ENCODE data around the gene GLIS1.

GLIS1 gene

DNA sequence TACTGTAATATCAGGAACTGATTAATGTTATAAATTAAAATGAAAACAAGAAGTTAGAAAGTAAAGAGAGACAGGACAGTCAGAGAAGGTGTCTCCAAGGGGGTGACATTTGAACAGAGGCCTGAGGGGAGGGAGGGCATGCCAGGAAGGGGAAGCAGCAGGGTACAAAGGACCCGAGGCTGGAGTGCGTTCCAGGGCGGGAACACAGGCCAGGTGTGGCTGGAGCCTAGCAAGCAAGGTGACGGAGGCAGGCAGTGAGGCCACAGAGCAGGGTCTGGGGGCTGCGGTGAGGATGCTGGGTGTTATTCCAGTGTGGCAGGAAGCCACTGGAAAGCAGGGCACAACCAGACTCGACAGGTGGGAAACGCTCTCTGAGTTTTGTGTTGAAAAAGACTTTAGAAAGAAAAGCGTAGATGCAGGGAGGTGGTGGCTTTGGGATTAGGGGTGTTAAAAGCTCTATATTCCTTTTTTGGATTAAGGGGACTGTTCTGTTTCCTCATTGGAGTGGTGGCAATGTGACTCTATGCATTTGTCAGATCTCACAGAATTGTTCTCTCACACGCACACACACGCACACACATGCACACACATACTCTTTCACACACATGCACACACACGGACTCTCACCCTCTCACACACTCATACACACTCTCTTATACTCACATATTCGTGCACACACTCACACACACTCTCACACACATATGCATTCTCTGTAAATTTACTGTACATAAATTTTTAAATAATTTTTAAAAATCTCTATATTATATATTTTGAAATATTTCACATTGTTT lies 124.5 kb downstream of the GLIS1 start:
- no peak for DNase-seq

DNA sequence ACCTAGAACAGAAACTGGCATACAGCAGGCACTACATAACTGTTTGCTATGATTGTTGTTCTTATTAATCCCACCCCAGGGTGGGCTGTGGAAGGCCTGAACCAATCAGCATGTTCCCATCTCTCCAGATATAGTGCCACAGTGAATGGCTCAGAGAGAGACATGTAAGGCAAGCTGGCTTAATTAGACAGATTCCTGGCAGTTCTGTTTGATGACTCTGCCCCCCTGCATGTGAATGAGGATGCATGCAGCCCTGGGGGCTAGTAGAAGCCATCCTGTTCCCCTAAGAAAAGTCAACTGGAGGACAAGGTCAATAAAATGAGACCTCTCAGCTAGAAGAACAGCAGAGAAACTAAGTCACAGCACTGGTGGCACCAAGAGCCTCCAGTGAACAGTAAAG lies 130.3 kb downstream of the GLIS1 start:
- DNase-seq = no peak

DNA sequence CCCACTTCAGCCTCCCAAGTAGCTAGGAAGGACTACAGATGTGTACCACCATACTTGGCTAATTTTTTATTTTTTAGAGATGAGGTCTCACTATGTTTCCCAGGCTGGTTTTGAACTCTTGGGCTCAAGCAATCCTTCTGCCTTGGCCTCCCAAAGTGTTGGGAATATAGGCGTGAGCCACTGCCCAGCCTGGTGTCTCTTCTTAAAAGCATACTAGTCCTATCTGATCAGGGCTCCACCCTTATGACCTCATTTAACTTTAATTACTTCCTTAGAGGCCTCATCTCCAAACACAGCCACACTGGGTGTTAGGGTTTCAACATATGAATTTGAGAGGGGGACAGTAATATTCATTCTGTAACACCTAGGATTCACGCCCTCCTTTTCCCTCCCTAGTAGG lies 130.9 kb downstream of the GLIS1 start:
- DNase-seq = no peak

DNA sequence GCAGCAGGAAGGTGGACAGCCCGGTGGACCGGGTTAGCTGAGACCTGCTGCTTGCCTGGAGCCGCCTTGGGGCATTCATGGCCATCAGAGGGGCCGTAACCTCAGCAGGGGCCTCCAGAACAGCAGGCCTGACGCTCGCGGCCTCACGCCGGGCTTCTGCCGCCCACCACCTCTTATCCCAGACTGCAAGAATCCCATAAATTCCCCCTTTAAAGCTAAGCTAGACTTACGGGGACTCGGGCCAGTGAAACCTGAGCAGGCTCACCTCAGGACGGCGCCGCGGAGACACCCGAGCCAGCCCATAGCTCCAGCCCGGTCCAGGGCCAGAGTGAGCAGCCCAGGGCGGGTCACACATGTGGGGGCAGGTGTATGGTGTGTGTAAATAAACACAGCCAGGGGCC lies 132.3 kb downstream of the GLIS1 start:
- DNase-seq = no peak

DNA sequence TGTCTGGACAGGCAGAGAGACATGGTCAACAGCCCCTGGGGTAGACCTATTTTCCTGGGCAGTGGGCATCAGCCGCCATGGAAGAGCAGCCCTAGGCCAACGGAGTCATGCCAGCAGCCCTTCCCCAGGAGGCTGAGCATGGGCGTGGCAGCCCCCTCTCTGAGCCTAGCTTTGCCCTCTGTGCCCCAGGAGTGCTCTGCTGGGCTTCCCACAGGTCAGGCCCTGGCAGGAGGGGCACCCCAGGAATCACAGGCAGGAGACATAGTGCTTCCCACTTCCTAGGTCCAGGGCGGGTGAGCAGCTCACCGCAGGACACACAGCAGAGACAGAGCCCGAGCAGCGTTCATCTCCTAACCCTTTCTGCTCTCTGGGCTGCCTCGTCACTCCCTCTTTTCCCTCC lies 132.8 kb downstream of the GLIS1 start:
- DNase-seq = no peak

DNA sequence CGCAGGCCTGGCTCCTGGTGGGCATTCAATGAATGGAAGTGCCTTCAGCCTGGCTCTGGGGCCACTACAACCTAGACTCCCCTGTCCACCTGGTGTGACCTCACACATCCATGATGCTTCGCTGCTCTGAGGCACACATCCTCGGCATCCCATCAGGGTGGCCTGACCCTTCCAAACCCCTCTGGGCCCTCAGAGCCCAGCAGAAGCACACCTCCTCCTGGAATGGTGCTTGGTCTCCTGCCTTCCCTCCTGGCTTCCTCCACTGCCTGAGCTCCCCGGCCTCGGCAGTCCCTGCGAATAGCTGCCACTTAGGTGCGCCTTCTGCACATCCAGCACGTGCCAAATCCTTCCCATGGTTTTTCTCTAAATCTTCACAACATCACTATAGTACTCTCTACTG lies 133.8 kb downstream of the GLIS1 start:
- no peak for DNase-seq

DNA sequence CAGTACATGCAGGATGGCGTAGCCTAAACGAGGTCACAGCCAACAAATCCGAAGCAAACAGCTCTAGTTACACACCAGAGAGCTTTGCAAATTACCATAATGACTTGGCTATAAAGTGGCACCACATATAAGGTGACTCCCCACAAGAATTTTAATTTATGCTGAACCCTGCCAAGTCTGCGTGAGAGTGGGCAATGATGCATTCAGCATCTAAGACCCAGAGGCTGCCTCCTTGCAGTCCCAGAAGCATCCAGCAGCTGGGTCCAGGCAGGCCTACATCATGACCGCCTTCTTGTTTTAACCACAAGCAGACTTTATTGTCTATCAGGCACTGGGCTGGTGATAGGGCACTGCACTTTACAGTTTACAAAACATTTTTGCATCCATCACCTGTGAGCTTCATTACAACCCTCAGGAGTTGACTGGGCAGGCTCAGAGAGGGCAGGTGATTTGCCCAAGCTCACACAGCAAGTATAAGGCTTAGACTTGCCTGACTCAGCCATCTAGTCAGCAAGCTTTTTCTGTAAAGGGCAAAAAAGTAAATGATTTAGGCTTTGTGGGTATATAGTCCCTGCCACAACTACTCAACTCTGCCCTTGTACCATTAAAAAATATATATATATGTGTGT lies 134.6 kb downstream of the GLIS1 start:
- DNase-seq = no peak

DNA sequence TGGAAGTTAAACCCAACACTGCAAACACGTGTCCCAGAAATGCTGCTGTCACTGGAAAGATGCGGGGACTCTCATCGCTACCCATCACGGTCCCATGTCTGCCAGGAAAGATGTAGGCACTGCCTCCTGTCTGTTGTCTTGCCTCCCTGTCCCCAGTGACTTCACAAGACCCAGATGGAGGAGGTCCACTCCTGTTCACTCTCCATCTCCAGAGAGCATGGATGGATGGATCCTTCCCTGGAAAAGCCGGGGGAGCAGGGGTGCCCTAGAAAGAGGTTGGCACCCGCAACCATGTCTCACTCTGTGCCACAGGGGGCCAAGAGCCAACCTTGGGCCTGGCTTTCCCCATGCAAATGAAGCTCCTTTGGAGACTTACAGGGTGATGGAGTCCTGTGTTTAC lies 135.5 kb downstream of the GLIS1 start:
- DNase-seq = no peak

DNA sequence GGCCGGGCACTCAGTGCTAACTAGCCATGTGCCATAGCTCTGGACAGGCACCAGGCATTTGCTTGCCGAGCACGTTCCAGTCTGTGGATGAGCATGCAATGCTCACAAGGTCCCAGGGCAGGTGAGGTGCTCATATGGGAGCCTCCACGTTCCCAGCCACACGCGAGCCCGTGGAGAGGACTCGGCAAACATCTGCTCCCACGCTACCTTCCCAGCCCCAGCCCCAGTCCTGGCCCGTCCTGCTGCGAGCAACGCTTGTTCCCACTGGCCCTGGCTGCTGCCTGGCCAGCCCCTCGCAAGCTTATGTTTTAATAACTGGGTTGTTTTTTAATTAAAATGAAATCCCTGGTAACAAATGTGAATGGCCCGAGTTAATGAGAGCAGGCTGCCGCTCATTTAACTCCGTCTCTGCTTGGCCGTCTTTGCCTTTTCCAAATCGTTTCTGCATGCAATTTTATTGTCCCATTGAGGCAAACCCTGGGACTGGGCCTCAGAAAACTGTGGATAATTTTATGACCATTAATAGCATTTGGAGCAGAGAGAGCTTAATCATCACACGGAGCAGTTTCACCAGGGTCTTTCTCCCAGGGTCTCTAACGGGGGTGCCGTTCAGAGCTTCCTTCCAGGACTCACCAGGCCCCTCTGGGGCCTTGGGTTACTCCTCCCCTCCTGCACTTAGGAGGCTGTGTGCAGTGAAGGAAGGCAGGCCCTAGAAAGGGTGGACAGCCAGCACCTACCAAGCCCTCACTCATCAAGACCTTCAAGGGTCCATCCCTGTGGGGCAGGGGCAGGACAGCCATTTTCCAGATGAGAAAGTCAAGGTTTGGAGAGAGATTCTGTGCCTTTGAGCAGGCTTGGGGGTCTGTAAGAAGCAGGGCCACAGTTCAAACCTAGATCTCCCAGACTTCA lies 136.8 kb downstream of the GLIS1 start:
- DNase-seq = no peak

DNA sequence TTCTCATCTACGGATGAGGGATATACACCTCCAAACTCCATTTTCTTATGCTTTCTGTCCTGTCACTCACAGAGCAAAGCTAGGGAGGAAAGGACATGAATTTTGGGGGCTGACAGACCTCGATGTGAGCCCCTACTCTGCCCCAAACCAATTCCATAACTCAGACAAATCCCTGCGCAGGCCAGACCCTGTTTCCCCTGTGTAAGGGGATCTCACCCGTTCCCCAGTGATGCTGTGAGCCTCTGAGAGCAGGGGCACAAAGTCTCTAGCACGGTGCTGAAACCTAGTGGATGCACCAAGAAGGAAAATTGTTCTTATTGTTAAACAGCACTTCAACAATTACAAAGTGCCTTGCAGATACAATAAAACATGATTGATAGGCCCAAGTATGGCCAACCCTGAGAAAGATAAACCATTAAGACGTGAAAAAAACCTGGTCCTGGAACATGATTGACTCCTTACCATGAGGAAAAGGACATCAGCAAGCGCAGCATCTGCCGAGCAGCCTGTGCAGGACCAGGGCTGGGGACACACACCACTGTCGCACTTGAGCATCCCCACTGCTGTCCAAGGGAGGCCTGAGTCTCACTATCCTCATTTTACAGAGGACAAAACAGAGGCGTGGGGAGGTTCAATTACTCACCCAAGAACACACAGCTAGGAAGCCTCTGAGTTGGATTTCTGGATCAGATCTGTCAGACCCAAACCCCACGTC lies 137.8 kb downstream of the GLIS1 start:
- DNase-seq = no peak

DNA sequence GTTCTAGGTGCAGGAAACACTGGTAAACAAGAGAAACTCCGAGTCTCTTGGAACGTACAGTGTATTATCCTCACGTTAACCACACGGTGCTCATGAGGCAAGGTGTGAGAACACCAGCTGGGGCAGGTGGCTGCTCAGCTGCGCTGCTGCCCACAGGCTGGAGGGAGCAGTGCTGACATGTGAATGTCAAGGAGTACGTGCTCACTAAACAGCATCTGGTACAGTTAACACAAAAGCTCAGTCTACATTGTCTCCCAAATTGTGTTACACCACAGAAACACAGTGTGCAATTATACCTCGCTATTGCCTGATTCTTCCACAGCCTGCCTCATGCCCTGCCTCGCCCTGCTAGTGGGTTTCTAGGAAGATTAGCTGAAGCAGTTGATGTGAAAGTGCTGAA lies 138.4 kb downstream of the GLIS1 start:
- DNase-seq = no peak

DNA sequence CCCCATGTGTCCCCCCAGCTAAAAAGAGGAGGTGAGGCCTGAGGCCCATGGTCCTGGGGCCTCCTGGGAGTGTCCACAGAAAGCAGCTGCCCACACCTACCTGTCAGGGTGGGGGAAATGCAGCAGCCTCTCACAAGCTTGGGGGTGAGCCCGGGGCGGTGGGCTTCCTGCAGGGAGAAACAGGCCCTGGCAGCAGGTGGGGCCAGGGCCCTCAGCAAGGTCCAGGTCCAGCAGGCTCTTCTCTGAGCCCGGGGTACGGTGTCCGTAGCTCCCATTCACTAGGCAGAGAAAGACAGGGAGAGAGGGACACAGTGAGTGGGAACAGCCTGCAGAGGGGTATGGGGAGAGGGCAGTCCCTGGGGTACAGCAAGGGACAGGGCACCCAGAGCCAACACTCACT lies 139.0 kb downstream of the GLIS1 start:
- DNase-seq = no peak

DNA sequence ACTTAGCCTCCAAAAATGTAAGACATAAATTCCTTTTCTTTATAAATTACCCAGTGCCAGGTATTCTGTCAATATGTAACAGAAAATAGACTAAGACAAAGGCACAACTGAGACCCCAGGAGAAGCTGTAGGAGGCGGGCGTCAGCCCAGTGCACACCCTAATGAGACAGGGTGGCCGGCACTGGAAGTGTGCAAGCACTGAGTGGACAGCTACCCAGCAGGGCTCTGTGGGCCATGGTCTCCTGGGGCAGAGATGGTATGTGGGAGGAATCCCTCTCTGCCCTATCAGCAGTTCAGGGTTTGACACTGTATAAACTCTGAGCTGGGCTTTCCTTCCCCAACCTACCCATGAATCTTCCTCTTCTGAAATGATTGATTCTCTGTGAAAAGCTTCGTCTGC lies 139.5 kb downstream of the GLIS1 start:
- no peak for DNase-seq

DNA sequence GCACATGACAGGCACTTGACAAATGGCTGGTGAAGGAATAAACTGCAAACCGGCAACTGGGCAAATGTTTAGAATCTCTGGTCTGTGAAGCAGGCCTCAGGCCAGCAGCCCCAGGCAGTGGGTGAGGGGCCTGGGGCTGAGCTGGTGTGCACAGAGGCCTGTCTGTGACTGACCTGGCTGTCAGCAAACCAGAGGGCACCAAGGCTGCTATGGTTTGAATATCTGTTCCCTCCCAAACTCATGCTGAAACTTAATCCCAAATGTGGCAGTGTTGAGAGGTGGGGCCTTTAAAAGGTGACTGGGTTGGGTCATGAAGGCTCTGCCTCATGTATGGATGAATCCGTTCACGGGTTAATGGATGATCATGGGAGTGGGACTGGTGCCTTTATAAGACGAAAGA lies 140.0 kb downstream of the GLIS1 start:
- no peak for DNase-seq

DNA sequence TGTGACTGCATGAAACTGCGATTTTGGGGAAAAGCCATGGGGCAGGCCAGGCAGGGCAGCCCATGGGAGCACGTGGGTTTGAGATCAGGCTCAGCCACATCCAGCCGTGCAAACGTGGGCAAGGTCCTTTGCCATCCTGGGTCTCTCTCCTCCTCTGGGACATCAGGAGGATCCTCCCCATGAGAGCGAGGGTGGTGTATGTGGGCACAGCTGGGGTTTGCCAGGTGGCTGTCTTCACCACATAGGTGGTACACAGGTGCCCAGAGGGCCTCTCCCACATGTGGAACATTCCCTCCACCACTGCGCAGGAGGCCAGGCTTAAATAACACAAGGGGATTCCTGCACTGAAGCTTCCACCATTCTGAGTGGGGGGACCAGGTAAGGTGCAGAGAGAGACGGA lies 143.1 kb downstream of the GLIS1 start:
- DNase-seq = no peak

DNA sequence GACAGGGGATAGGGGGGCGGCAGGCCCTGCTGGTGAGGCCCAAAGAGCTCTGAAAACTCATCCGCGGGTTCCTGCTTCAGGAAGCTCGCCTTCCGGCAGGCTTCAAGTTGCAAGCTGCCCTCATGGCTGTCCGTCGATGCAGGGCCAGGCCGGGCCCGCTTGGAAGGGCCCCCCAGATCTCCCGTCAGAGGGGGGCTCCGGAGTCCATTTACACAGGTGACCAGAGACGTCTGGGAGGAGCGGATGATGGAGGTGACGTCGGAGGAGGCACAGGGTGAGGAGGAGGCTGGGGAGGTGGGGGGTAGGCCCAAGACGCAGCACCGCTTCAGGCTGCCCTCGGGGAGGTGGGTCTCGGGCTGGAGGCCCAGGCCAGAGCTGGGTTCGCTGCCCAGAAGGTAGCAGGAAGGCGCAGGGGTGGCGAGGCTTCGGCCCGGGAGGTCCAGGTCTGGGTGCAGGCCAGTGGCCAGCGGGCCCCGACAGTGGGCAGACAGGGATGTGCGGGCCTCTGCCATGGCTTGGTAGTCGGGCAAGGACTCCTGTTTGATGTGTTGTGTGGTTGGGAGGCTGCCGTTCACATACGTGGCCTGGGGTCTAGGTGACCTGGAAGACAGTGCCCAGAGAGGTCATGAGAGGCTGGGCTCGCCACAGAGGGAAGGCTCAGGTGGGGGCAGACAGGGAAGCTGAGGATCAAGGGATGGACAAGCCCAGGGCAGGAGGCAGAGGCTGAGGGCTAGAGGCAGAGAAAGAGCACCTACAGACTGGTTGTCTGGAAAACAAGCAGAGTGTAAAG lies 144.4 kb downstream of the GLIS1 start:
- no peak for DNase-seq

DNA sequence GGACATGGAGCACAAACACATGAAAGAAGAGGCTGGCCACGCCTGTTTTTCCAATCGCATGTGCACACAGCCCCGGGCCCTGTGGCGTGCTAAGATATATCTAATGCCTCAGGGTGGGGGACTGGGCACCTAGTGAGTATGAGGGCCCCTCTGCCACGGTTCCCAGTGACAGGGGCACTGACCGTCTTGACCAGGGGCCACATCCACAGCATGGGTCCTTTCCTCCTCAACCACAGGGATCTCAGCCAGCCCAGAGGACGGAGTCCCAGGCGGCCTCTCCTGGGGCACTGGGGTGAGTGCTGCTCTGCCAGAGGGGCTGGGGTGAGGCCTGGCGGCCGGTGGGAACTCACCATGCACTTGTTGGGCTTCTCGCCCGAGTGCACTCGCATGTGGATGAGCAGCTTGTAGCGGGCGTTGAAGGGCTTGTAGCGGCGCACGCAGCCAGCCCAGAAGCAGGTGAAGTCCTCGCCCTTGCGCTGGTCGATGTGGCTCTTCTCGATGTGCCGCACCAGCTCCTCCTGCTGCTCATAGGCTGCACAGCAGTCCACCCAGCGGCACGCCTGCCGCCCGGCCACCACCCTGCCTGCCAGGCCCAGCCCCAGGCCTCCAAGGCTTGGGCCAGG lies 145.1 kb downstream of the GLIS1 start:
- DNase-seq = no peak

DNA sequence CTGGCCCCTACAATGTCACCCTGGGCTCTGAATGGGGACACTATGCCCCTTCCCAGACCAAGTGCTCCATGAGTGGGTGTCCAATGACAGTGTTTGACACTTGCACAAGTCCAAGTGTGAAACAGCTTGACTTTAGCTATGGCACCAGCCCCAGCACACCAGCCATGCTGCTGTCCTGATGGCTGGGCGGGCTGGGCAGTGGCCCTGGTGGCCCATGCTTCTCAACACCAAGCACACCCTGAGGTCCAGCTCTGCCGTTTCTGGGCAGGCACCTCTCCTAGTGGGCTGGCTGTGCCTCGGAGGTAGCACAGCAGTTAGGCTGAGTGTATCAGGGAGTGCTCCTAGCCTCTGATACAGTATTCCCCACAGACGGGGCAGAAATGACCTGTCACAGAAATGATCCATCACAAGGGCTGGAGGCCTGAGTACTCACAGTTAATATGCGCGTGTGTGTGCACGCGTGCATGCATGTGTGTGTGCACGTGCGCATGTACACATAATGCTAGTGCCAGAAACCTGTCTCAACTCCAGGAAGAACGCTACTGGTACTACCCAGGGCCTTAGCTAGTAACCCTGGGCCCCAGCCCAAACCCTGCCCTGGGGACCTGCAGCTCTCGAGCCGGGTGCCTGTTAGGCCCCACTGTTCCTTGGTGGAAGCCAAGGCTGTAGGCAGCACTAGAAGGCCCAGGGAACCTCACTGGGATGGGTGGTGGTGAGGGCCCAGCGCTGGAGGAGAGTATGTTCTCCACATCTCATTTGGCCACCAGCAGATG lies 145.8 kb downstream of the GLIS1 start:
- DNase-seq = no peak

DNA sequence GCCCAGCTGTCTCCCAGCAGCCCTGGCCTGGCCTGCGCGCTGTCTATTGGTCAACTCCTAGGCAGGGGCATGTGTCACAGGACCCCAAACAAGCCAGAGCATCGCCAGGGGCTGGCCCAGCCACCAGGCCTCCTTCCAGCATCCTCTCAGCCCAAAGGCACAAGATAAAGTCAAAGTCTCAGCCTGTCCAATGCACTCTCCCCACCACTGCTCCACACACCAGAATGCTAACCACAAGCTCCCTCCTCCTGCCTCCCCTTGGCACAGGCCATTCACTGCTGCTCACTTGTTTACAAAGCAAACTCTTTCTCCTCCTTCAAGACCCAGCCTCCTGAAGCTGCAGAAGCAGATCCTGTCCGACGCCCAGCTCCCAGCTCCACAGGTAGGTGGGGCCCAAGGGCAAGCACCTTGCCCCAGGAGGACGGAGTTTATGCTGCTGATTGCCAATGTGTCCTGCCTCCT lies 146.4 kb downstream of the GLIS1 start:
- no peak for DNase-seq

DNA sequence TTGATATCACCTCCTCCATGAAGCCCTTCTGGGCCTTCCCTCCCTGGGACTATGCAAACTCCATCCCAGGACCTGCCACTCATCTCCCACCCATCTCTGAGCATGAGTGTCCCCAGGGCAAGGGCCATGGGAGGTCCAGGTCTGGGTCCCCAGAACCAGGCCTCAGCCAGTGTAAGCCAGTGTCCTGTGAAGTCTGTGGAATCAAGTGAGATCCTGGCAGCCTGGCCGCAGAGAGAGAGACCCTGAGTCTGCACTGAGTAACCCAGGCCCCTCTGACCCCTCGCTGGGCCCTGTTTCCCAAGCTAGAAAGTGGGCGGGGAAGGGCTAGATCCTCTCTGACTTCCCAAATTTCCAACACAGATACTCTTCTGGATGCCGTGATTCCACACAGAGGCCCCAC lies 147.0 kb downstream of the GLIS1 start:
- no peak for DNase-seq

Data from cerebellar nuclear complex (tissue), 1 donor.